Body of pancreas (tissue), 4 donors: ENCODE measurements around the gene CD247. TPM values are rescaled to one million over a fixed set of nuclear protein-coding genes. Genes with fewer than 3 reads are reported as not detected.

Experiments
- ATAC-seq: fragments of 150-250 bp; one replicate; pipeline ENCODE4 v1.9.1; 2016
- DNase-seq, 4 donors: peaks; one replicate each; pipeline ENCODE4 v3.0.0-alpha.2; 2019
- H3K27ac ChIP-seq, 4 donors: fragments of 200-600 bp; sonication (generic); 1 replicate in 3 of 4; 2 replicates in 1 of 4; pipeline versions ENCODE4 v1.5.1 to v1.6.1; 2016 to 2019; ENCODE audit warnings: mild to moderate bottlenecking in 1 of 4, mixed read lengths in 1 of 4, moderate library complexity in 1 of 4
- H3K27me3 ChIP-seq, 2 donors: fragments of 200-600 bp; sonication (generic); one replicate each; pipeline ENCODE4 v1.6.0; 2016; ENCODE audit warnings: mild to moderate bottlenecking in 1 of 2
- H3K36me3 ChIP-seq, 2 donors: fragments of 200-600 bp; sonication (generic); replicated peaks in 1 of 2; 2 replicates each; pipeline ENCODE4 v1.5.1; 2016; ENCODE audit warnings: low read depth in 2 of 2; ENCODE audit not compliant: insufficient read depth in 1 of 2
- H3K4me1 ChIP-seq: fragments of 200-600 bp; sonication (generic); one replicate; pipeline ENCODE4 v1.6.0; 2016
- H3K4me3 ChIP-seq, 2 donors: fragments of 200-600 bp; sonication (generic); 1 replicate in 1 of 2; 2 replicates in 1 of 2; pipeline ENCODE4 v1.5.1; 2016 to 2019
- H3K9me3 ChIP-seq, 3 donors: fragments of 200-600 bp; sonication (generic); 1 replicate in 2 of 3; 2 replicates in 1 of 3; pipeline ENCODE4 v1.5.1; 2016
- POLR2A ChIP-seq, 3 donors: fragments of 450-650 bp; IDR thresholded peaks; one replicate each; pipeline ENCODE4 v1.6.1; 2016; ENCODE audit warnings: antibody characterized with exemption in 3 of 3, mild to moderate bottlenecking in 2 of 3
- WGBS, 2 donors: methylation state at CpG; one replicate each; pipeline ENCODE4 v1.1.5; 2017; 5-methylcytosine and 5-hydroxymethylcytosine counted together
- intact Hi-C: fragments of 100-400 bp; cut with DNase I; formaldehyde crosslinking; loops from one replicate; pipeline ENCODE4 v1.15.1; 2023
- total RNA-seq, 2 donors: library from RNA; depleted of rRNA; stranded (reverse); fragments of >200 nt; gene quantifications; one replicate each; pipeline ENCODE4 v1.1.0, GENCODE V29; 2016
- TF ChIP-seq, protein P1 (sequence below), 7 experiments: fragments of 450-650 bp in 4 of 7; fragments of 200-600 bp in 3 of 7; sonication (generic) in 3 of 7; IDR thresholded peaks; one replicate each; pipeline ENCODE4 v1.5.1; 2016 to 2019; ENCODE audit warnings: antibody characterized with exemption in 7 of 7

The CD247 gene
- total RNA-seq, 2 donors from 2014 or later: 2.3 to 3.3 TPM

DNA sequence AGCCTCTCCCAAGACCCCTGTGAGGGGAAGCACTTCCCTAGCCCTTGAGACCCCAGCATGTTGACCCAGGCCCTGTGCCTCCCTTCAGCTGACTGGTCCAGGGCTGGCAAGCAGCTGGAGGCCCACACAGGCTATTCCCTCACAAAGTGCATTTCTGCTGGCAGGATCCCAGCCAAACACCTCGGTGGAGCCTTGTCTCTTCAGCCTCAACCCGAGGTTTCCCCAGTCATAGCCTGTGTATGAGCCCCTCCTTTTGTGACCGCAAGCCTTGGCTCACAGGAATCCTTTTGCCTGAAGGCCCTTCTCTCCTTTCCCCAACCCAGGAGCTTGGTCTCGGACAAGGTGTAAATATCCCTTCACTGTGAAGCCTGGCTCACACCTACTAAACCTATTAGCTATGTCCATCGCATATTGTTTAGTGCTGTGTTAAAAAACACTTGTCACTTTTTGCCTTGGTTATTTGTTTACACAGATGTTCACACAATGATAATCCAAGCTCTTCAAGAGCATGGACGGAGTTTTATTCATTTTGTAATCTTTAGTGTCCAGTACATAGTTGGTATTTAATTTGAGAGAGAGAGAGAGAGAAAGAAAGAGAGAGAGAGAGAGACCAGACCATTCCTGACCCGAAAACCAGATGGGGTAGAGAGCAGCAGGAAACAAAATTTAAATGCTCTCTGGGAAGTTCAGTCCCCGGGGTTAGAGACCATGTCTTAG lies 8.5 kb upstream of the CD247 start:
- DNase-seq: no peak
- no peak overlapping the region for H3K4me3 ChIP-seq
- H3K36me3 ChIP-seq: no peaks in the 10 kb centered on the region
- no peak for TF ChIP-seq POLR2A (IDR thresholded peaks at IDR 0.05)
- TF ChIP-seq, protein P1, sequence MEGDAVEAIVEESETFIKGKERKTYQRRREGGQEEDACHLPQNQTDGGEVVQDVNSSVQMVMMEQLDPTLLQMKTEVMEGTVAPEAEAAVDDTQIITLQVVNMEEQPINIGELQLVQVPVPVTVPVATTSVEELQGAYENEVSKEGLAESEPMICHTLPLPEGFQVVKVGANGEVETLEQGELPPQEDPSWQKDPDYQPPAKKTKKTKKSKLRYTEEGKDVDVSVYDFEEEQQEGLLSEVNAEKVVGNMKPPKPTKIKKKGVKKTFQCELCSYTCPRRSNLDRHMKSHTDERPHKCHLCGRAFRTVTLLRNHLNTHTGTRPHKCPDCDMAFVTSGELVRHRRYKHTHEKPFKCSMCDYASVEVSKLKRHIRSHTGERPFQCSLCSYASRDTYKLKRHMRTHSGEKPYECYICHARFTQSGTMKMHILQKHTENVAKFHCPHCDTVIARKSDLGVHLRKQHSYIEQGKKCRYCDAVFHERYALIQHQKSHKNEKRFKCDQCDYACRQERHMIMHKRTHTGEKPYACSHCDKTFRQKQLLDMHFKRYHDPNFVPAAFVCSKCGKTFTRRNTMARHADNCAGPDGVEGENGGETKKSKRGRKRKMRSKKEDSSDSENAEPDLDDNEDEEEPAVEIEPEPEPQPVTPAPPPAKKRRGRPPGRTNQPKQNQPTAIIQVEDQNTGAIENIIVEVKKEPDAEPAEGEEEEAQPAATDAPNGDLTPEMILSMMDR (IDR thresholded peaks at IDR 0.05): no peak
- 67 to 69% methylated on average over 8 of the region's 8 CpGs for WGBS, 2 donors
- peaks cover 4% of the 10 kb centered on the region for H3K4me1 ChIP-seq
- H3K9me3 ChIP-seq: no peaks in the 10 kb centered on the region
- H3K27me3 ChIP-seq: no peaks in the 10 kb centered on the region
- intact Hi-C loops: no loop called here
- no peak overlapping the region for H3K27ac ChIP-seq
- ATAC-seq: no peak

DNA sequence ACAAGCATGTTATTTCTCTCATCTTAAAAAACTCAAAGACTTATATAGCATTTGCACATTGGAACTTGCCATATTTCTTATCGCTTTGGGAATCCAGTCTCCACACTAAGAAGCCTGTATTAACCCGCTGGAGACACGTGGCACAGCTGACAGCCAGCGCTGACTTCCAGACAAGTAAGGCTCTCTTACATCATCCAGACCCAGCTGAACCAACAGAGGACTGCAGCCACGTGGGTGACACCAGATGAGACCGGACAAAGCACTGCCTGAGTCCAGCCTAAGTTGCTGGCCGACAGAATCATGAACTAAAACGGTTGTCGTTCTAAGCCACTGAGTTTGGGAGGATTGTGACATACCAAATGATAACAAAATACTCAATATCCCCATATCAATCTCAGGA lies 6.3 kb upstream of the CD247 start:
- 71 to 75% methylated on average over 6 to 9 of the region's 9 CpGs for WGBS, 2 donors
- Histone ChIP-seq H3K27ac (no peak overlapping the region), H3K36me3 (no peaks in the 10 kb centered on the region), H3K9me3 (no peaks in the 10 kb centered on the region), H3K4me1 (peaks cover 4% of the 10 kb centered on the region), H3K4me3 (no peak overlapping the region), H3K27me3 (no peaks in the 10 kb centered on the region)
- intact Hi-C loops: no loop called here
- TF ChIP-seq, protein P1 (IDR thresholded peaks at IDR 0.05): no peak
- TF ChIP-seq POLR2A (IDR thresholded peaks at IDR 0.05): no peak
- DNase-seq: no peak
- no peak for ATAC-seq

DNA sequence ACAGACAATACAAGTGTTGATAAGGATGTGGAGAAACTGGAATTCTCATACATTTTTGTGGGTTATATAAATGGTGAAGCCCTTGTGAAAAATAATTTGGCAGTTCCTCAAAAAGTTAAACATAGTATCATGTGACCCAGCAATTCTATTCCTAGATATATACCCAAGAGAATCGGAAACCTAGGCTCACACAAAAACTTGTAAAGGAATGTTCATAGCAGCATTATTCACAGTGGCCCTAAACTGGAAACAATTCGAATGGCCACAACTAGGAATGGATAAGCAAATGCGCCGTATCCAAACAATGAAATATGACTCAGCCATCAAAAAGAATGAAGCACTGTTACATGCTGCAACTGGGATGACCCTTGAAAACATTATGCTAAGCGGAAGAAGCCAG lies 3.9 kb upstream of the CD247 start:
- no peaks in the 10 kb centered on the region for H3K36me3 ChIP-seq
- H3K4me3 ChIP-seq: no peak overlapping the region
- ATAC-seq (no peak), DNase-seq (no peak)
- TF ChIP-seq, protein P1 (IDR thresholded peaks at IDR 0.05): no peak
- no peak for TF ChIP-seq POLR2A (IDR thresholded peaks at IDR 0.05)
- H3K4me1 ChIP-seq: no peaks in the 10 kb centered on the region
- no peaks in the 10 kb centered on the region for H3K9me3 ChIP-seq
- WGBS, 2 donors: 75 to 91% methylated on average over 5 of the region's 5 CpGs
- H3K27ac ChIP-seq: no peak overlapping the region
- intact Hi-C loops: no loop called here
- H3K27me3 ChIP-seq: no peaks in the 10 kb centered on the region

DNA sequence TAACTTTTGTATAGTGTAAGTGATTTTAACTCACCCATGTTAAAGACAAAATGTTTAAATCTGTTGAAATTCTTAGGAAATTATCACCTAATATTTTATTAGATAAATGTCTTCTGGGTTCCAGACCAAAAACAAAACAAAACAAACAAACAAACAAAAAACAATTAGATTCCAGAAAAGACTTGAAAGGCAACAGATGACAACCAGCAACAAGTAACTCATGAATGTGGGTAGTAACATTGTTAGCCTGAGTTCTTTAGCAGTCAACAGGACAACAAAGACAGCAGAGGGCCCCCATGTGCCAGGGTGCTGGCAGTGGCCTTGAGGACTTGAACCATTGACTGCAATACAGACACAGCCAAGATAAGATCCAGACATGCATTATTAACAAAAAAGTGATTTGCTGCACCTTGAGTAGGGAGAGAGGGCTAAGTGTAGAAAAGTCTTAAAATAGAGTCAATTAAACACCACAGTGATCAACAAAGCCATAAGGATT lies 2.4 kb upstream of the CD247 start:
- no peaks in the 10 kb centered on the region for H3K36me3 ChIP-seq
- no peak for ATAC-seq
- intact Hi-C loops: no loop called here
- no peaks in the 10 kb centered on the region for H3K9me3 ChIP-seq
- no peak for DNase-seq
- H3K27ac ChIP-seq: no peak overlapping the region
- no peak overlapping the region for H3K4me3 ChIP-seq
- H3K4me1 ChIP-seq: no peaks in the 10 kb centered on the region
- H3K27me3 ChIP-seq: no peaks in the 10 kb centered on the region
- TF ChIP-seq, protein P1 (IDR thresholded peaks at IDR 0.05): no peak
- TF ChIP-seq POLR2A (IDR thresholded peaks at IDR 0.05): no peak
